ENCODE data around the gene FOS.
"Not testable (repeated sequence)": the region's sequence is repeated elsewhere in the genome, so short reads cannot be mapped to it uniquely, and the experiment has no call there.

FOS gene

DNA sequence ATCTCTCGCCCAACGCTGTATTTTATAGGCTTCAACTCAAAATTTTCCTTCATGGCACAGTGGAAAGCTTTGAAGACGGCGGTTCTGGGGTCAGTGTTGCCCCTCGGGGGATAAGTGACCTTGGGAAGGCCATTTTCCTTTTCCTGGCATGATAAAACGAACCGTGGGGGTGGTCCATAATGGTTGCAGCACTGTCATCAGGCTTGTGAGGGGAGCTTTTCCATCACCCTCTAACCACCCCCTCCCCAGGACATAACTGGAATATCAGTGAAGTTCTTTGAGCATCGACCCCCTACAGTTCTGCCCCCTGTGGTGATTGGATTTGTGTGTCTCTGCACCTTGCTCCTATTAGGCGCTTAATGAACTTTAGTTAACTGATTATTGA, 16.0 kb downstream of the FOS start:
- no peak for DNase-seq (ENCODE audit: low spot score)

DNA sequence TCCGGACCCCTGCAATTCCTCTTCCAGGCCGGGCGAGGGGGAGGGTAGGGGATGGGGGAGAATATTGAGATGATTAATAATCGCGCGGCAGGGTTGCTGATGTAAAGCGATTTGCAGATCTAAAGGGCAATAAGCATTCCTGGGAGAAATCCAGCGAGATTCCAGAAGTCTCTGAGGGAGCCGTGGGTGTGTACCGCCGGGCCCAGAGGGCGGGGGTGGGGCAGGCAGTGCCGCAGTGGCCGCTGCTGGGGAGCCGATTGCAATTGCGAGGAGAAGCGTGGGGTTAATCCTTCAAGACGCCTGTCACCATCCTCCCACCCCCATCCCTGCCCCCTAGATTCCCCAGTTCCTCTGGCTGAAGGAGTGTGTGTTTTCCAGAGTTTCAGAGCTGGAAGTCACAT, 16.4 kb downstream of the FOS start:
- no peak for DNase-seq (ENCODE audit: low spot score)

DNA sequence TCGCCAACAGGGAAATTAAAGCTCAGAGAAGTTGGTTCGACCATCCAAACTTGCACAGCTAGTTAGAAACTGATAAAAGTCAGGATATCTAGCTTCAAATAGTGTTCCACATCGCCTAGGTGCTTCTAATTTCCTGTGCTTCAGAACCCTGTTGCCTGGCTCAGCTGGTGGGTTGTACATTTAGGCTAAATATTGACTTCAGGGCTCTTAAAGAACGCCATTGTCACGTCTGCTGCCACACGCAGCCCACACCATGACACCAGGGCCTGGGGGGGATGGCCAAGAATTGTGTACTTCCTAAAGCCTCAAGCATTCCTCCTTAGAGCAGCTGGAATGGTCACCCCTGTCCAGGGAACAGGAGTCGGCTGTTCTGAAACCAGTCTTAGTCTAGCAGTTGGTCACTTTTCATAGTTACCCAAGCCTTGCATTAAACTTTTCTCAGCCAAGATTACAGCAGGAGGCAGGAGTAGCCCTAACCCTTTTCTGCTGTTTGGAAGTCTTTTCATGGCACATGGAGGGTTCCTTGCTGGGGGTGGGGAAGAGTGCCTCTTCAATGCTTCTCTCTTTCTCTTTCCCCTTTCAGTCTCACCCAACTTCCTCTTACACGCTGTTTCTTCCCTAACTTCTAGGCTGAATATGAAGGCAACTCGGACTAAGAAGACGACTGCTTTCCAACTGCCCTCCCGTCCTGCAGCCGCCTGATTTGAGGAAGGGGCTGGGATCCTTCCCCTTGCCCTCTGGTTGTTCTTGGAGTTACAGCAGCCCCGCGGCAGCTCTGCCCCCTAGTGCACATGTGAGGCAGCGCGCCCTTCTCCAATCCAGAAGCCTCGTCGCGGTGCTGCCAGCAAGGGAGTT, 17.1 kb downstream of the FOS start:
- peak; percentile 54 for DNase-seq (ENCODE audit: low spot score)

DNA sequence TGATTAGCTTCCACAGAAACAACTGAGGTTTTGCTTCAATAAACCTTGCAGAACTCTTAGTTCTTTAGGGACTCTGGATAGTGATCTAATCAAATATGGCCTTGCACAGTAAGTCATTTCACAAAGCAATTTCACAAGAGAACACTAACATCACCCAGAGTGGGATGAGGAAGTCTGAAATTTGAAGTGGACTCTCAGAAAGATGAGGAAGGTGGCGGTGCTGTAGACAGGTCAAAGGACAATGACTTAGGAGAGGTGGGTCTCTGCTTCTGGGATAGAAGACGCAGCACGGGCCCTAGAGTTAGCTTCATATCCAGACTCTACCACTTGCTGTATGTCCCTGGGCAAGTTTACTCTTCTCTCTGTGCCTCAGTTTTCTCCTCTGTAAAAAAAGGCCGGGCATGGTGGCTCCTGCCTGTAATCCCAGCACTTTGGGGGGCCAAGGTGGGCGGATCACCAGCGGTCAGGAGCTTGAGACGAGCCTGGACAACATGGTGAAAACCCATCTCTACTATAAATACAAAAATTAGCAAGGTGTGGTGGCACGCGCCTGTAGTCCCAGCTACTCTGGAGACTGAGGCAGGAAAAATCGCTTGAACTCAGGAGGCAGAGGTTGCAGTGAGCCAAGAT, 18.9 kb downstream of the FOS start:
- DNase-seq (ENCODE audit: low spot score), result no peak

DNA sequence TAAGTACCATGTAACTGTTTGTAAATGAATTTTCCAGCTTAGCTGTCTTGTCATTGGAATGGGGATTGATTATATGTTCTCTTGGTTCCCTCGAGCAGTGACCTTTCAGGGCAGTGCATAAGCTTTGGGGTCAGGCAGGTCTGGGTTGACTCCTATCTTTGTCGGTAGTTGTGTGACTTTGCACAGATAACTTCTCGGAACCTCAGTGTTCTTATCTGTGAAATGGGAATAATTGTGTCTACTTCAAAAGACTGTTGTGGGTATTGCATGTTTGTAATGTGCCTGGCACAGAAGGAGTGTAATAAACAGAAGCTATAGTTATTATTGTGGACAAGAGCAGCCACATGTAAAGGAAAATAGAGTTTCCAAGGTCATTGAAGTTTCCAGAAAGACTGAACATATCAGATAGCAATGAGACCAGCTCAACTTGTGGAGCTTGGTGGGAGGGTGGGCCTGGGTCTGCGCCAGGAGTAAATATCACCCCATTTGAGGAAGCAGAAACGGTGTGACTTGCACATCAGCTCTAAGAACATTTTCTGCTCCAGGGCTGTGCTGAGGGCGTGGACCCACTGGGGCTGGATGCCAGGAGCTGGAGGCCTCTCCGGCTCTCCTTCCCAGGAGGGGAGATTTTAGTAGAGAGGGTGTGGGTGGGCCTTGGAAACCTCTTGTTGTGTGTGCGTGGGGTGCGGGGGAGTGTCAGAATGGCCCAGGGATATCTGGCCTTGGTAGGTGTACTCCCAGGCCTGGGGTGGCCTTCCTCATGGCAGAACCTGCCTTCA, 19.7 kb downstream of the FOS start:
- DNase-seq (ENCODE audit: low spot score), result no peak

DNA sequence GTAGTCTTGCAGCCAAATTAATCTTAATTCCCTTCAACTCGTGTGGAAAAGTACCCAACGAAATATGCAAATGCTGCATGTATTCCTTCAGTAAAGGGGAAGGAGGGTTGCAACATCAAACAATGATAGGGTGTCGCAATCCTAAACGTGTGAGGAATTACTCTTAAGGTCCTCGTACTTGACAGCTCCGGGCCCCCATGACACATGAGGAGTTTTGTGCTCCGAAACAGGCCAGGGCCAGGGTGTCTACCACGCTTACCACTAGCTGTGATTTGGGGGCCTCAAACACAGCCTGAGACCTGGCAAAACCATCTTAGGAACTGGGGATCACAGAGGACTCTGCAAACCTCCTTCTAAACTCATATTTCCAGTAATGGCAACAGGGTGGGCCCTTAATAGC, 20.4 kb downstream of the FOS start:
- no peak for DNase-seq (ENCODE audit: low spot score)

DNA sequence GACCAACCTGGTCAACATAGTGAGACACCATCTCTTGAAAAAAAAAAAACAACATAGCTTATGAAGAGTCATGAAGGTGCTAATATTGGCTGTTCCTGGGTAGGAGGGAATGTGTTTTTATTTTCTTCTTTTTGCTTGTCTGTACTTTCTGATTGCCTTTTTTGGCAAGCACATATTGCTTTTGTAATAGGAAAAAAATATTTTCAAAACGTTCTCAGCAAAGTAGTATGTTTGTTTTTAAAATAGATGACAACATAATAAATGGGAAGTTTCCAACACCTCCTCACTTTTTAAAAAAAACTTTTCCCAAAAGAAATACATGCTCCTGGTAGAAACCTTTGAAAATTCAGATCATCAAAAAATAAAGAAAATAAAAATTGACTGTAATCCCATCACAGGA, 20.9 kb downstream of the FOS start:
- no peak for DNase-seq (ENCODE audit: low spot score)

DNA sequence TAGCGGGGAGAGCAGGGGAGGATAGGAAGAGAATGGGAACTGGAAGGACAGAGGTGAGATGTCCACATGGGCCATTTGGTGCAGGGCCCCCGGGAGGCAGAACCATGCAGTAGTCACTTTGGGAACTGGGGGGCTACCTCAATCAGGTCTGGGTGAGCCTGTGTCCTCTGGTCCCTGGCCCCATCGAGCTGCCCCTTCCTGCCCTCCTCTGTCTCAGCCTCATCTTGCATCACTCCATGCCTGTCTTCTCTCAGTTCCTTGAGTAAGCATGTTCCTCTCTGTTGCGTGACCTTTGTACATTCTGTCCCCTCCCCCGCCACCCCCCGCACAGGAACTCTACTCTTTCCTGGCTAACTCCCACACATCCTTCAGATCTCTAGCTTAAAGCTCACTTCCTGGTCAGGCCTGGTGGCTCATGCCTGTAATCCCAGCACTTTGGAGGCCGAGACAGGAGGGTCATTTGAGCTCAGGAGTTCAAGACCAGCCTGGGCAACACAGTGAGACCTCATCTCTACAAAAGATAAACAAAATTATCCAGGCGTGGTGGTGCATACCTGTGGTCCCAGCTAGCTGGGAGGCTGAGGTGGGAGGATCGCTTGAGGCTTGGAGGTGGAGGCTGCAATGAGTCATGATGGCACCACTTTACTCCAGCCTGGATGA, 23.2 kb downstream of the FOS start:
- DNase-seq (ENCODE audit: low spot score), result no peak

DNA sequence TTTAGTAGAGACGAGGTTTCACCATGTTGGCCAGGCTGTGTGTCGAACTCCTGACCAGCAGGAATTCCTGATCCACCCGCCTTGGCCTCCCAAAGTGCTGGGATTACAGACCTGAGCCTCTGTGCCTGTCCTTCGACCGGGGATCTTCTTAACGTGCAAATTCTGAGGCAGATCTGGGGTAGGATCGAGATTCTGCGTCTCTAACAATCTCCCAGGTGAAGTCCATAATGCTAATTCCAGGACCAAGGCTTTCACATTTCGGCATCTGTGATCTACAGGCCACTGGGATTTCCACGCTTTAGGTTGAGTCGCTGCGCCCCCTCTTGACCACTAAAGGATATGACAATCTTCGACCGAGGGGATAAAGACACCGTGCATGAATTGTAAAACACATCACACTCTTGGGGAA, 24.8 kb downstream of the FOS start:
- DNase-seq (ENCODE audit: low spot score), result peak; percentile 47

DNA sequence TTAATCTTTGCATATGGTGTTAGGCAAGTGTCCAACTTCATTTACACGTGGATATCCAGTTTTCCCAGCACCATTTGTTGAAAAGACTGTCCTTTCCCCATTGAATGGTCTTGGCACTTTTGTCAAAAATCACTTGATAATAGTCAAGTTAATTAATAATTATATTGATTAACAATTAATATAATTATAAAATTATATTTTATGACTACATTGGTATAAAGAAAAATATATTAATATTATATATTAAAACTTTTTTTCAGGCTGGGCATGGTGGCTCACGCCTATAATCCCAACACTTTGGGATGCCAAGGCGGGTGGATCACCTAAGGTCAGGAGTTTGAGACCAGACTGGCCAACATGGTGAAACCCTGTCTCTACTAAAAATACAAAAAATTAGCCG, 27.8 kb downstream of the FOS start:
- not testable (repeated sequence) for DNase-seq (ENCODE audit: low spot score)

DNA sequence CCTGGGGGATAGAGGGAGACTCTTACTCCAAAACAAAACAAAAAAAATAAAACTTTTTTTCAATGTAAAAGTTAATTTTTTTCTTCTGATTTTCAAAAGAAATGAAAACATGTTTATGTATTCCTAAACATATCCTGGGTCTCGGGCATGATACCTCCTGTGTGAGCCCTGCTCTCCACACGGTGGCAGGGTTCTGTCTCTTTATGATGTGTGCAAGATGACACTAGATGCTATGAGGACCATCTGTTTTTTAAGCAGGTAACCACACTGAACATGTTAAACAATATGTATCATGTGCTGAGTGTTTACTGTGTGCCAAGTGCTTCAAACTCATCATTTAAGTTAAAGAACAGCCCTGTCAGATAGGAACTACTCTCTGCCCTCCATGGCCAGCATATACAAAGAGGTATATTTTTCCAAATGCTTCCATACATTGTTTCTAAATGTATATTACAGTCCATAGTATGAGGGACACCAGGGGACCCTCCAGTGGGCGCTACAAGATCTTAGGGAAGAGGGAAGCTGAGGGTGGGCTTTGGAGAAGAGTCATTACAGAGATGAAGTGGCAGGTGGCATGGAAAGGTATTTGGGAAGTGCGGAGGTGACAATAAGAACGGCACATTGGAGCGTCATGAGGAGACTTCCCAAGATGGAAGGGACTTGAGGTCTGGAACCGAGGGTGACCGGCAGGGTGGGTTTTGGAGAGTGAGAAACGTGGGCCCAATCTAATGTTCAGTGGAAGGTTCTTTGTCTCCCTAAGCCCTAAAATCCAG, 28.5 kb downstream of the FOS start:
- DNase-seq (ENCODE audit: low spot score), result no peak

DNA sequence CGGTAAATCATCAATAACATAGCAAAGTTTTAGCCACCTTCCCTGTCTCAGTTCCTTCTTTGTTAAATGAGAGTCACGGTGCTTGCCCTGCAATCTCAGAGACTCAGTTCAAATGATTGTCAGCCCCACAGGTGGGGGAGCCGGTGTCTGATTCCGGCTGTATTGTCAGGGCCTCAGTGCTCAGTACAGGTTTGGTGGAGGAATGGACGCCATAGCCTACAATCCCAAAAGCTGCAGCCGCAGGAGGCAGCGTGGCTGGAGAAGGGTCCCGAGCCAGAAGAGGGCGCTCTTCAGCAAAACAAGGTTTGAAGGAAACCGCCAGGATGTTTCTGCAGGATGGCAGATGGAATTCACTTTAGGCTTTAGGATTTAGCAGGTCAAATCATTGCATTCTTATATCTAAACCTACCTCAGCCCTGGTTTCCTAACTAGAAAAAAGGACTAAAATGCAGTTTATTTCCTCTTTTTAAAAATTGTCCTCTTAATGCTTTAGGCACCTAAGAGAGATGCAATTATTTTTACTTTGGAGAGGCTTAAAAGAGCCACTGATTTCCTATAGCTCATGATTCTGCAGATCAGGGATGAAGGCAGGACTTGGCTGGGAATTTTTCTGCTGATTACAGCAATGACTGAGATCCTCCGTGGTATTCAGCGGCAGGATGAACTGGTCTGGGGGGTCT, 29.2 kb downstream of the FOS start:
- DNase-seq (ENCODE audit: low spot score), result peak; percentile 55

DNA sequence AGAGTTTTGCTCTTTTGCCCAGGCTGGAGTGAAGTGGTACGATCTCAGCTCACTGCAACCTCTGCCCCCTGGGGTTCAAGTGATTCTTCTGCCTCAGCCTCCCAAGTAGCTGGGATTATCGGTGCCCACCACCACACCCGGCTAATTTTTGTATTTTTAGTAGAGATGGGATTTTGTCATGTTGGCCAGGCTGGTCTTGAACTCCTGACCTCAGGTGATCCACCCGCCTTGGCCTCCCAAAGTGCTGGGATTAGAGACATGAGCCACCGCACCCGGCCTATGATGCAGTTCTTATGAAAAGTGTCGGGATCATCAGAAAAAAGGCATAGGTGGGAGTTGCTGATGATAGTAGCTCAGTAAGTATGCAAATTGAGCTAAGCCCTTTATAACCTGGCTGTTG, 30.4 kb downstream of the FOS start:
- DNase-seq (ENCODE audit: low spot score), result not testable (repeated sequence)

DNA sequence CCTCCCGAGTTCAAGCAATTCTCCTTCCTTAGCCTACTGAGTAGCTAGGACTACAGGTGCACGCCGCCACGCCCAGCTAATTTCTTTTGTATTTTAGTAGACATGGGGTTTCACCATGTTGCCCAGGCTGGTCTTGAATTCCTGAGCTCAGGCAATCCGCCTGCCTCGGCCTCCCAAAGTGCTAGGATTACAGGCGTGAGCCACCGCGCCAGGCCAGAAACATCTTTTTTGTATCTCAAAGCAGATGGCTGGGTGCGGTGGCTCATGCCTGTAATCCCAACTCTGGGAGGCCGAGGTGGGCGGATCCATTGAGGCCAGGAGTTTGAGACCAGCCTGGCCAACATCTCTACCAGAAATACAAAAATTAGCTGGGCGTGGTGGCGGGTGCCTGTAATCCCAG, 30.9 kb downstream of the FOS start:
- DNase-seq (ENCODE audit: low spot score), result not testable (repeated sequence)

DNA sequence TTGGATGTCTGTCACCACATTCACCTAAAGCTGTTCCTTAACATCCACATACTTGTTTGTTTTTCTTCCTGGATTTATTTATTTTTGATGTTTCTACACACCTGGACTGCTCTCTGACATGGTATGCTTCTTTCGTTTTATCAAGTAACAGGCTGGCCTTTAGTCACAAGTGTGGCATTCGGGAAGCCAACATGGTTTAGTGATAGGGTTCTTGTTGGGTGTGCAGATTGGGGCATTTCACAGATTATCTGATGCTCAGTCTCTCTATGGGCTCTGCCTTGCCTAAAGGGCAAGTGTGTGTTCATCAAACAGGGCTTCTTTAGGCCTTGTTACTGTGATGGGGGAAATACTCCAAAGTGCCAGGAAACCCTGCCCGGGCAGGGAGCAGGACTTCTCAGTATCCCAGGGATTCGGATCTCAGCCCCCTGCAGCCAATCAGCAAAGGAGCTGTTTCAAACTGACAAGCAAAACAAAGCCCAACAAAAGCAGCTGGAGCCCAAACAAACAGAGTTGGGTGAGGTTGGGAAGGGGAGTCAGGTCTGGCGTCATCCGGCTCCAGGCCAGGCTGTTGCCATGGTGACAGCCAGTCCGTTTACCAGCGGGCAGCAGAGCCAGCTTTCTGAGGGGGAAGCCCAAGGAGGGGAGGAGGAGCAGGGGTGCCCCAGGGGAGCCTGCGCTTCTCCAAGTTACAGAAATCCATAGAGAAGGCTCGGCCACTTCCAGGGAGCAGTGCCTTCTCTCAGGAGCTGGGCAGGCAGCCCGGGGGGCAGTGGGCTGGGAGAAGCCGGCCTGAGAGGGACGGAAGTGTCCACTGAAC, 31.9 kb downstream of the FOS start:
- DNase-seq (ENCODE audit: low spot score), result no peak

DNA sequence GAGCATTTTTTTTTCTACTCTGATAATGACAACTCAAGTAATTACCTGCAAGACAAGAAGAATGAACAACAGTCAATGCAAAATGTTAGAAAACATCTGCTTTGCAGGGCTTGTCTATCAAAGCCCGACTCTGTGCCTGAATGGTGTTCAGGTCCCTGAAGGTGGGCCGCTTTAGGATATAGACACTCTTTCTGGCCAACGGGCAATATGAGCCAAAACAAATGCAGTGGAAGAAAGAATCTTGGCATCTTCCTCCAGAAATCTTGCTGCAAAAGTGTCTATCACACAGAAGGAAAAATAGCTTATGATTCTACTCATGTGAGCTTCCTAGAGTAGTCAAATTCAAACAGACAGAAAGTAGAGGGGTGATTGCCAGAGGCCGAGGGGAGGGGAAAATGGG, 32.7 kb downstream of the FOS start:
- no peak for DNase-seq (ENCODE audit: low spot score)

DNA sequence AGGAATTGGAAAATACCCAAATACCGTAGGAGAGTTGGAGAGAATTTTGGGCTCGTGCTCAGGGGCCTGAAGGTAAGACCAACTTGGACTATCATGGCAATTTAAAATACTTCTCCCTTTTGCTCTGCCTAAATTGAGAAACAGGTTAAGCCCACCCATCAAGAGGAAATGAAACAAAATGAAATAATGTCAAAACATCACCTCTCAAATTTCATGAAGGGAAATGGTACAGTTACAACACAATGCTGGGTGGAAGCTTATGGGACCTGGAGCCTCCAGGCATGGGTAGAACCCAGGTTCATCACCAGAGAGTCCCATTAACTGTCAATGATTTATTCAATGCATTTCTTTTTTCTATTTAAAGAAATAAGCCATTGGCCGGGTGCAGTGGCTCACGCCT, 33.7 kb downstream of the FOS start:
- DNase-seq (ENCODE audit: low spot score), result no peak

DNA sequence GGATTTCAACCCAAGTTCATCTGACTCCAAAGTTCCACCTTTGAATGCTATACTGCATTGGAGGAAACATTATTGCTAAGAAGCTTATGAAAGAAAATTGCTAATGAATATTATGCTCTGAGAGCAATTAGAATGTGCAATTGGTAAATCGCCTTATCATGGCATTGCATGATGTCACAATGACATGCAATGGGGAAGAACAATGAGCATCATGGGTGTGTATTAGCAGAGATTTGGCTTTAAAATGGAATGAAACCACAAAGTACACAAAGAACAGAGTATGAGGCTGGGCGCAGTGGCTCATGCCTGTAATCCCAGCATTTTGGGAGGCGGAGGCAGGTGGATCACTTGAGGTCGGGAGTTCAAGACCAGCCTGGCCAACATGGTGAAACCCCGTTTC, 34.7 kb downstream of the FOS start:
- DNase-seq (ENCODE audit: low spot score), result no peak

DNA sequence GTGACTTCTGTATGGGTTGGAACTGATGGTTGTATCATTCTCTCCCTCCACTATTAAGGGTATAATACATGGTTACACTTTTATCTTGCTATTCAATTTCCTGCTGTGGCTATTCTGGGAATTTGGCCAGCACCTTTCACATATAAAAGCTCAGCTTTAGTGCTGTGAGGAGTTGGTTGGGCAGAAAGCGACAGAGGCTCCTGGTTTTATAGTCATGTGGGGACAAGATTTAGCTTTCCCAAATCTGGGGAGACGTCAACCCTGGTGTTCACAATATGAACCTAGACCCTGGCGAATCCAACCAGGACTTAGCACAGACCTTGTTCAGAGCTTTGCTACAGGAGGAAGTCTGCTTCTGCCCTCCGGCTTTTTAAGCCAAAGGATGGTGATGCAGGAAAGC, 36.5 kb downstream of the FOS start:
- DNase-seq (ENCODE audit: low spot score), result no peak

DNA sequence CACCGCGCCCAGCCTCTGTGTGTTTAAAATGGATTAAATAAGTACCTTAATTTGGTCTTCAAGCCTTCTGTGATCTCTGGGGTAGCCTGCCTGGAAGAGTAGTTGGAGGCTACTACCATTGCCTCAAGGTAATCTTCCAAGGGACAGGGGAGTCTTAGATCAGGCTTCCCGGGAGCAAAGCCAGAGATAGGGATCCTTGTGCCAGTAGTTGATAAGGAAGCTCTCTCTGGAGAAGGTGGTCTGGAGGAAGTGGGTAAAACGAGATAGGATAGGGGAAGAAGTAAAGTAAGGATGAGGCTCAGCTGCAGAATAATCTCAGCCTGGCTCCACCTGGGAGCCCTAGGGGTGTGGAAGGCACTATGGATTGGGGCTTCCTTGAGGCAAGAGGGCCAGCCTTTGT, 38.5 kb downstream of the FOS start:
- DNase-seq (ENCODE audit: low spot score), result no peak

Measured in HuH-7.5 (cell line).